ENCODE measurements around the gene SYNE2.

The SYNE2 gene

GRCh38 chr14:63904724-63905123 is 51.9 kb downstream of the SYNE2 start:
- in situ Hi-C loops (cut with MboI; ENCODE audit: low pct_unique_long_range_greater_than_20kb, low sequenced_read_pairs) = no loop called here

GRCh38 chr14:63905370-63905769 is 52.6 kb downstream of the SYNE2 start:
- no peak for DNase-seq
- in situ Hi-C loops (cut with MboI; ENCODE audit: low pct_unique_long_range_greater_than_20kb, low sequenced_read_pairs) = no loop called here

More at GRCh38 chr14:63904724-63905123, 51.9 kb downstream of the SYNE2 start:
- no peak for DNase-seq

GRCh38 chr14:63908667-63909264 is 56.0 kb downstream of the SYNE2 start:
- DNase-seq = no peak
- in situ Hi-C loops (cut with MboI; ENCODE audit: low pct_unique_long_range_greater_than_20kb, low sequenced_read_pairs) = no loop called here

GRCh38 chr14:63909984-63910383 is 57.2 kb downstream of the SYNE2 start:
- DNase-seq = no peak
- in situ Hi-C loops (cut with MboI; ENCODE audit: low pct_unique_long_range_greater_than_20kb, low sequenced_read_pairs) = no loop called here

- DNase-seq = no peak
- in situ Hi-C loops (cut with MboI; ENCODE audit: low pct_unique_long_range_greater_than_20kb, low sequenced_read_pairs) = no loop called here
Observed at GRCh38 chr14:63910583-63911363, 58.0 kb downstream of the SYNE2 start.

- DNase-seq = no peak
- in situ Hi-C loops (cut with MboI; ENCODE audit: low pct_unique_long_range_greater_than_20kb, low sequenced_read_pairs) = no loop called here
Observed at GRCh38 chr14:63911404-63911803, 58.6 kb downstream of the SYNE2 start.

GRCh38 chr14:63912286-63912685 is 59.5 kb downstream of the SYNE2 start:
- DNase-seq = no peak
- in situ Hi-C loops (cut with MboI; ENCODE audit: low pct_unique_long_range_greater_than_20kb, low sequenced_read_pairs) = no loop called here

- in situ Hi-C loops (cut with MboI; ENCODE audit: low pct_unique_long_range_greater_than_20kb, low sequenced_read_pairs) = no loop called here
- no peak for DNase-seq
Observed at GRCh38 chr14:63918411-63918810, 65.6 kb downstream of the SYNE2 start.

GRCh38 chr14:63922696-63923421 is 70.1 kb downstream of the SYNE2 start:
- no peak for DNase-seq
- in situ Hi-C loops (cut with MboI; ENCODE audit: low pct_unique_long_range_greater_than_20kb, low sequenced_read_pairs) = no loop called here

GRCh38 chr14:63923422-63923752 is 70.6 kb downstream of the SYNE2 start:
- DNase-seq = no peak
- in situ Hi-C loops (cut with MboI; ENCODE audit: low pct_unique_long_range_greater_than_20kb, low sequenced_read_pairs) = no loop called here

- no peak for DNase-seq
- in situ Hi-C loops (cut with MboI; ENCODE audit: low pct_unique_long_range_greater_than_20kb, low sequenced_read_pairs) = no loop called here
Observed at GRCh38 chr14:63924375-63924774, 71.6 kb downstream of the SYNE2 start.

- in situ Hi-C loops (cut with MboI; ENCODE audit: low pct_unique_long_range_greater_than_20kb, low sequenced_read_pairs) = no loop called here
- no peak for DNase-seq
Observed at GRCh38 chr14:63926641-63927040, 73.8 kb downstream of the SYNE2 start.

- DNase-seq = no peak
- in situ Hi-C loops (cut with MboI; ENCODE audit: low pct_unique_long_range_greater_than_20kb, low sequenced_read_pairs) = no loop called here
Observed at GRCh38 chr14:63928744-63929174, 76.0 kb downstream of the SYNE2 start.

- no peak for DNase-seq
- in situ Hi-C loops (cut with MboI; ENCODE audit: low pct_unique_long_range_greater_than_20kb, low sequenced_read_pairs) = no loop called here
Observed at GRCh38 chr14:63933110-63933509, 80.3 kb downstream of the SYNE2 start.

- in situ Hi-C loops (cut with MboI; ENCODE audit: low pct_unique_long_range_greater_than_20kb, low sequenced_read_pairs) = no loop called here
- no peak for DNase-seq
Observed at GRCh38 chr14:63933711-63934110, 80.9 kb downstream of the SYNE2 start.

GRCh38 chr14:63938198-63939005 is 85.6 kb downstream of the SYNE2 start:
- in situ Hi-C loops (cut with MboI; ENCODE audit: low pct_unique_long_range_greater_than_20kb, low sequenced_read_pairs) = no loop called here
- DNase-seq = no peak

GRCh38 chr14:63939006-63939270 is 86.1 kb downstream of the SYNE2 start:
- DNase-seq = no peak
- in situ Hi-C loops (cut with MboI; ENCODE audit: low pct_unique_long_range_greater_than_20kb, low sequenced_read_pairs) = no loop called here

GRCh38 chr14:63940387-63940786 is 87.6 kb downstream of the SYNE2 start:
- DNase-seq = no peak
- in situ Hi-C loops (cut with MboI; ENCODE audit: low pct_unique_long_range_greater_than_20kb, low sequenced_read_pairs) = no loop called here

- DNase-seq = no peak
- in situ Hi-C loops (cut with MboI; ENCODE audit: low pct_unique_long_range_greater_than_20kb, low sequenced_read_pairs) = no loop called here
Observed at GRCh38 chr14:63941023-63941422, 88.2 kb downstream of the SYNE2 start.

GRCh38 chr14:63949696-63950095 is 96.9 kb downstream of the SYNE2 start:
- in situ Hi-C loops (cut with MboI; ENCODE audit: low pct_unique_long_range_greater_than_20kb, low sequenced_read_pairs) = no loop called here
- DNase-seq = no peak
